Activated T-cell treated with anti-CD3 and anti-CD28 coated beads for 48 hours (primary cell): ENCODE data around the gene TBC1D19.

Experiments
- DNase-seq: peaks from one replicate; pipeline ENCODE4 v3.0.0-alpha.2; 2020; ENCODE audit warnings: low read depth

The TBC1D19 gene

DNA sequence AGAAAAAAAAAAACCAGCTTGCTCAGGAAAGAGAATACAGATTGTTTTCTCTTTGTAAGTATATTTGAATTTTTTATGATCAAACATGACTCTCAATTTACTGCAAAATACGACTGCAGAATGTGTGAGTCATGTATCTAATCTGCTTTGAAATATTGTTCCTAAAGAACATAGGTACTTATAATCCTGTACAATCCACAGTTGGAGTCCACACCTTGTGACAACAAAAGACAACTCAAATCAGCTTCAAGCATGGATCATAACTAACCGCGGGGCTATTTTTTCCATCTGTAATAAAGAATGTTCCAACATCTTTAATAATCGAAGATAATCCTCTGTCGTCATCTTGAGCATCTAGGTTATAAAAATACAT, 198.9 kb downstream of the TBC1D19 start:
- DNase-seq = no peak

DNA sequence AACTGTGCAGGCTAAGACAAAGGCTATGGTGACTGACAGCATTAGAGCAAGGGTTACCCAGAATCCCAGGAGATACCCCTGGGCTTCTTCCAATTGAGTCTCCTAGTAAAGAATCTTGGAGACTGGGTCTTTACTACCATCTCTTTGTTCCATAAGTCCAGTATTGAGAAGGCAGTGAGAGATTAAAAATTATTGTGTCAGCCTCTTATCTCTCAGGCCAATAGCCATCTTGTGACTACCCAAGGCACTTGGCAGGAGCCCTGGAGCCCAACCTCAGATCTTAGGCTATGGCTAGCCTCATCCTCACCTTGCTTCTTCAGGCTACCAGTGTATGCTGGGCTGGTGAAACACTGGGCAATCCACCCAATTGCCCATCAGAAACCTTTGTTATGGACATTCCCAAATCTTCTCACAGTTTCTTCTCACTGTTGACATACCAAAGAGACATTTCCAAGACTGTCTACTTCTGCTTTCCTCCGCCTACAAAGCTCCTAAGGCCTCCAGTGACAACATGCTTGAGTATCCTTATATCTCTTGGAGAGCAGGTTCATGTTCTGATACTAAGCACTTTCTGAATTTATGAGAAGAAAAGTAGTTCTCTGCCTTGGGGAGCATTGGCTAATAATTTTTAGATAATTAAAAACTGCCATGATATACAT, 200.5 kb downstream of the TBC1D19 start:
- no peak for DNase-seq

GRCh38 chr4:26785312-26785711, 201.4 kb downstream of the TBC1D19 start:
- DNase-seq = no peak

- DNase-seq = no peak
These were observed 201.9 kb downstream of the TBC1D19 start for GRCh38 chr4:26785810-26786209.

GRCh38 chr4:26786916-26787315, 203.0 kb downstream of the TBC1D19 start:
- no peak for DNase-seq

DNA sequence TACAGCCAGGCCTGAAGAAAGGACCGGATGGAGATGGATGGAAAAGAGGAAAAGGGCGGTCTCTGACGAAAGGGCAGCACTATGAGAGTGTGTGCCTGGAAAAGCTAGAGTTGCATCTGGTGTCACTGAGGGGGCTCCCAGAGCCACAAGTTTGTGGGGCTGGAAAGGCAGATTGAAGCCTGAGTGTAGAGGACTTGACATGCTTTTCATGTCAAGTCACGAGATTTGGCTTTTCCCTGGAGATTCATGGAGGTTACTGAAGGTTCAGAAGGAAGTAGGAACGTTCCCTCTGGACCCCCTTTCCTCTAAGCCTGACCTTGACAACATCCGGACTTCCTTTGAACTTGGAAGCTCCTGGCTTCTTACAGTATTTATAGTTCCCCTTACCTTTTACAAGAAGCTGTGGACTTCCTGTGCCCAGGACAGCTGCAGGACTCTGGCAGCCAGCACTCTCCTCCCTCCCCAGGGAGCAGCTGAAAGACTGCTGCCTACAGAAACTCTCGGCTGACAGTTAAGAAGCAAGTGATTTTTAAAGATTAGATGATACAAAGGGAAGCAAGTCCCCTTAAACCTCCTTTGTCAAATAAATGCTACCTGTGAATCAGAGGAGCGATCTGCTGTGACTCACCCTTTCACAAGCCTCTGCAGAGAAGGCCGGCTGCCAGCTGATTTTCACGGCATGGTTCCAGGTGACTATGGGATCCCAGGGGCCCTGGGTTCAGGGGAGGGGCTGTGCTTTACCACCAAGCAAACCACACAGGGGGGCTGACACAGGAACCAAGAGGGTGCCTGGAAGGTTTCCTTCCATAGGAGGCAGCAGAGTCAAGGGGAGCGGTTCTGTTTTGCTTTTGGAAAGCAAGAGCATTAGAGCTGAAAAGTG, 203.8 kb downstream of the TBC1D19 start:
- peak; percentile 40 for DNase-seq

DNA sequence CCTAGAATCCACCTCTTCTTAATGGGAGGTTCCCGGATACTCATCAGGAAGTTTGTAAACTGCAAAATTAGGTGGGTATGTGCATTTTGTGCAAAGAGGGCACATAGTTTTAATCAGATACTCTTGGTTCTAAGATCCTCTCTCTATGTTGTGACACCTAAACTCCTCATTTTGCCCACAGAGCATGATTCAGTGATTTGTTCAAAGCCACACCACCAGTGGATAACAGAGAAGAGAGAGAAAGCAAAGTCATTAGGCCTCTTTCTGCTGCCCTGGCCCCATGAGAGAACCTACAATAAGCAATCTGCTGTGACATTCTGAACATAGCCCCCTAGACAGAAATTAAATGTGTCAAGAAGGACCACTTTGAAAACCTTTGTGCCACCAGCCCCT, 204.5 kb downstream of the TBC1D19 start:
- no peak for DNase-seq

DNA sequence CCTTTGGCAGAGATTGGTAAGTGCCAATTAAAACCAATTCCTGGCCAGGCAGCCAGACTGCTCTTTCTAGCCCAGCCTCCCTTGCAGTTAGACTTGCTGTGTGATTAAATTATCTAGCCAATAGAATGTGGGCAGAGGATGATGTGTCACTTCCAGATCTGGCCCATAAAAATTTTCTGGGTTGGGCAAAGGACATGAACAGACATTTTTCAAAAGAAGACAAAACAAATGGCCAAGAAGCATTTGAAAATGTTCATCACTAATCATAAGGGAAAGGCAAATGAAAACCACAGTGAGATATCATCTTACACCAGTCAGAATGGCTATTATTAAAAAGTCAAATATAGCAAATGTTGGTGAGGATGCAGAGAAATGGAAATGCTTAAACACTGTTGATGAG, 205.3 kb downstream of the TBC1D19 start:
- DNase-seq = no peak

DNA sequence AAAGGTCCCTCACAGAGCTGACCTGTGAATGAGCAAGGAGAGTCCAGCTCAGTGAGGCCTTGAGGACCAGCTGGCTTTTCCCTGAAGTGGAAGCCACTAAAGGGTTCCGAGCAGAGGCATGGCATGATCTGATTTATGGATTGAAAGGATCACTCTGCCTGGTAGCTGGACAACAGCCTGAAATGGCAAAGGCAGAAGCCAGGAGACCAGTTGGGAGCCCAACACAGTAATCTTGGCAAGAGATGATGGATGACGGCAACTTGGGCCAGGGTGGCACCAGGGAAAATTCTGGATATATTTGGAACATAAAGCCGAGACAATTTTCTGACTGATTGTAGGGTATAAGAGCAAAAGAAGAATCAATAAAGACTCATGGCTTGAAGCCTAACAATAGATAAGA, 207.5 kb downstream of the TBC1D19 start:
- DNase-seq = no peak

- no peak for DNase-seq
These were observed 208.8 kb downstream of the TBC1D19 start for GRCh38 chr4:26792639-26793038.

DNA sequence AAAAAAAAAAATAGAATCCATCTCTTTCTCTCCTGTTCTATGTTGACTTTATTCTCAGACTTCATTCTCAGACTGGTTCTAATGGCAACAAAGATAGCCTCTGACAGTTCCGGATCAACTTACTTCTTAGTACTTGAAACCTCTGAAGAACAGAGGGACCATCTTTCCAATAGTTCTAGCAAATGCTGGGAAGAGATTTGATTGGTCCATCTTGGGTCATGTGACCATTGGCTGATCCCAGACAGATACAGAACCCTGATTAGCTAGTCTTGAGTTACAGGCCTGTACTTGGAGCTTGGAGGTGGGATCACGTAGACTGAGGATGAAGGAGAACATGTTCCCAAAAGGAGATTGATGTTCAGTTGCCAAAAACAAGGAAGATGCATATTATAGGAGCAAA, 209.9 kb downstream of the TBC1D19 start:
- no peak for DNase-seq

- DNase-seq = no peak
These were observed 212.2 kb downstream of the TBC1D19 start for GRCh38 chr4:26796081-26796480.

- no peak for DNase-seq
These were observed 218.9 kb downstream of the TBC1D19 start for GRCh38 chr4:26802790-26803189.

GRCh38 chr4:26803211-26803861, 219.5 kb downstream of the TBC1D19 start:
- no peak for DNase-seq

- DNase-seq = no peak
These were observed 220.6 kb downstream of the TBC1D19 start for GRCh38 chr4:26804451-26804850.

- no peak for DNase-seq
These were observed 221.0 kb downstream of the TBC1D19 start for GRCh38 chr4:26804925-26805324.
